ENCODE results near the gene HSPA12B. TPM values are rescaled to one million over a fixed set of nuclear protein-coding genes. Genes with fewer than 3 reads are reported as not detected.

HSPA12B gene
- total and polyA plus RNA-seq, 9 of the 15 experiments (the other 6 are each of a cell fraction or from before 2014, with no cell fraction given) = 0.03 to 0.07 TPM; not detected in 7

GRCh38 chr20:3786126-3786484, 53.6 kb downstream of the HSPA12B start (continued):
- no peak for TF ChIP-seq CREB5 (CRISPR knock-in tag; IDR thresholded peaks at IDR 0.05)
- TF ChIP-seq ZNF507 (tag; conservative IDR thresholded peaks at IDR 0.05) = no peak
- TF ChIP-seq GTF2E2 (tag; IDR thresholded peaks at IDR 0.05) = no peak
- no peak for TF ChIP-seq SP2 (IDR thresholded peaks at IDR 0.05; ENCODE audit: extremely low read depth, low read depth, low read length, poor library complexity, severe bottlenecking)
- TF ChIP-seq ZNF121 (CRISPR knock-in tag; conservative IDR thresholded peaks at IDR 0.05) = no peak
- no peak for TF ChIP-seq SIN3A (IDR thresholded peaks at IDR 0.05; ENCODE audit: borderline replicate concordance in 2 of 2, control insufficient read depth in 1 of 2, low read depth in 2 of 2, low read length in 2 of 2)
- TF ChIP-seq GATA2 (CRISPR knock-in tag; IDR thresholded peaks at IDR 0.05) = no peak
- TF ChIP-seq ZBTB8A (IDR thresholded peaks at IDR 0.05; ENCODE audit: partially characterized antibody) = no peak
- TF ChIP-seq CBX5 (IDR thresholded peaks at IDR 0.05; ENCODE audit: borderline replicate concordance, low read depth) = no peak
- no peak for TF ChIP-seq TBL1XR1 (IDR thresholded peaks at IDR 0.05; ENCODE audit: low read length in 2 of 2)
- TF ChIP-seq ZNF239 (CRISPR knock-in tag; IDR thresholded peaks at IDR 0.05) = no peak
- 0 out of 2 replicates have a peak, but pooled peaks have one; percentile 41 for TF ChIP-seq ZNF511 (CRISPR knock-in tag; IDR thresholded peaks at IDR 0.05)
- no peak for TF ChIP-seq MAFK (IDR thresholded peaks at IDR 0.05; ENCODE audit: low read length)
- TF ChIP-seq MBD1 (CRISPR knock-in tag; IDR thresholded peaks at IDR 0.05) = no peak
- TF ChIP-seq, protein P1, sequence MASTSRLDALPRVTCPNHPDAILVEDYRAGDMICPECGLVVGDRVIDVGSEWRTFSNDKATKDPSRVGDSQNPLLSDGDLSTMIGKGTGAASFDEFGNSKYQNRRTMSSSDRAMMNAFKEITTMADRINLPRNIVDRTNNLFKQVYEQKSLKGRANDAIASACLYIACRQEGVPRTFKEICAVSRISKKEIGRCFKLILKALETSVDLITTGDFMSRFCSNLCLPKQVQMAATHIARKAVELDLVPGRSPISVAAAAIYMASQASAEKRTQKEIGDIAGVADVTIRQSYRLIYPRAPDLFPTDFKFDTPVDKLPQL (IDR thresholded peaks at IDR 0.05; ENCODE audit: extremely low read depth, insufficient read length) = no peak

Measured in K562 (cell line).